ENCODE results near the gene MRPS6.

Gene MRPS6

DNA sequence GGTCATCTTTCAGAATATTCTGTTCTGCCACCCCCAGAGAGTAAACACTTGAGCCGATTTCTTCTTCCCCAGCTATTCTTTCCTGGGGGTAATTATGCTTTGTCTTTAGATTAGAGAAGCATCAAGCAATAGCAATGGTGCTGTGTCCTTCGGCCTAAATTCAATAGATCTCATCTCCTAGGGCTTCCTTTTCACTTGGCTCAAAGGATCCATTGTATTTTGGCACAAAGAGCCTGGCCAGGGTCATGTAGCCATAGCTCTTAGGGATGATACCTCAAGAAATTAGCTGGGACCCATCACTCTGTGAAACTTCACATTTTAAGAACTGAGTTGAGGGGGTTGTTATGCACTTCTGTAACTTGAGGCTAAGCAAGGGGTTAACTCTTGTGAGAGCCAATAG lies 27.0 kb downstream of the MRPS6 start:
- DNase-seq (ENCODE audit: low read depth in 2 of 2), result no peak

DNA sequence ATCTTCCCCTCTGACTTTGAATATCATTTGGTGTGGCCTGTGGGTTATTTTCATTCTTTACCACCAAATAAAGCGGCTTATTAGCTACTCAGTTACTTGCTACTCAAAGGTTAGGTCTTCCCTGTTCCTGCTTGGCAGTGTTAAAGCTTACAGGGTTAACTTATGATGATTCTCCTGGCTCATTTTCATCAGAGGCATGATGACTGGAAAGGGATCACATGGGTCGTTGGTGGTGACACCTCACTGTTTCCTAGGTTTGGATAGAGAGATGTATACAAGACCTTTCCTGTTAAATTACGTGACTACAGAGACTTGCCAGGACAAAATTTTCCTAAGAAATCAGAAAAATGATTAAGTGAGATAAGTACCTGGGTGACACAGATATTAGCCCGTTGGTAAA lies 27.4 kb downstream of the MRPS6 start:
- no peak for DNase-seq (ENCODE audit: low read depth in 2 of 2)

DNA sequence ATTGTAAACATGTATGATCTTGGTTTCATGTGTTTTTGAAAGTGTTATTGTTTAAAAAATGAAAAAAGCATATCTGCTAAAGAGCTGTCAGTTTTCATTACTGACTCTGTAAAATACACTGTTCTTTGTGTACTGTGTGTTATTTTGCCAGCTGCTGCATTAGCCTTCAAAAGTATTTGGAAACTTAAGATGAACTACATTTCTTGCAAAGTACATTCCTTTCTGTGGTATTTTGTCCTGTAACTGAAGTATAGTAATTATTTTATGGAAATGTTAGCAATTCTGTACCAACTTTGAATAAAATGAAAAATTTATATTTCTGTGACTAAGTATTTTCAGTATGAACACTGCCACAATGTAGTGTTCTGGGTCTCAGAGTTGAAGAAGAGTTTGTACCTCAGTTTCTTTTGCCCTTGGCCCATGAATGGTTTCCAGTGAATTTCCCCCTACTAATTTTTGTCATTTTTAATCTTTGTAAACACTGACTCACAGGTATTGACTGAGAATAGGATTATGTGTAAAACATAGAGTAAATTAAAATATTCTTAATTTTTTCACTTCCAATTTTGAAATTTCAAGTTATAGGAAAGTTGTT lies 32.7 kb downstream of the MRPS6 start:
- DNase-seq (ENCODE audit: low read depth in 2 of 2), result no peak

DNA sequence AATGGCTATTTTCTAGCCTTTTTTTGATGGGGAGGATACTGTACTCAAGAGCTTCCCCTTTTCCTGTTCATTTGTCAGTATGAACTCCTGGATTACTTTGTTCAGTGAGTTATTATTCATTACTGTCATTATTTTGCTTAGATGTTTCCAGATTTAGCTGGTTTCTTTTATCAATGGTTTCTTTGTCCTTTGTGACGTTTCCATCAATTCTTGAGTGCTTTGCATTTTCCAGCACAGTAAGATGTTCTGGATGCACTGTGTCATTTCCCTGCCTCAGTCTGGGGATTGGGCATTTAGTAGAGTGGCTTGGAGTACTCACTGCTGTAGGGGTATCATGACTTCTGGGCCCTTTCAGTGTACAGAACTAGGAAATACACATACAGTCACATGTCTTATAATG lies 34.2 kb downstream of the MRPS6 start:
- DNase-seq (ENCODE audit: low read depth in 2 of 2), result no peak

DNA sequence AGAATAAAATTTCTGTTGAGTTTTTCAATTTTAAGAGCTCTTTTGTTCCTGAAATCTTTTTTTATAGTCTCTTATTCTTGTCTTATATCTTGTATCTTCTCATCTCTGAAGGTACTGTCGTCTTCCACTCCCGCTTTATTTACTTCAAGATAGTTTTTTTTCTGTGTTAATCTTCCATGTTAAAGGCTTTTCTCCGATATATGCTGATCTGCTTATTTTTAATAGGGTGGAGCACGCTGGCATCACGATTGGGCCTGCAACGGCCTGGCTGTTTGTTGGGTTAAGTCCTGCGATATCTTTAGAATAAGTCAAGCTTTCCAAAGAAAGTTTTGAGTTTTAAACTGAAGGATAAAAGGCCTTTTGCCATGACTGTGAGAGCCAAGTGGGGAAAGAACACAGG lies 35.7 kb downstream of the MRPS6 start:
- DNase-seq (ENCODE audit: low read depth in 2 of 2), result no peak

DNA sequence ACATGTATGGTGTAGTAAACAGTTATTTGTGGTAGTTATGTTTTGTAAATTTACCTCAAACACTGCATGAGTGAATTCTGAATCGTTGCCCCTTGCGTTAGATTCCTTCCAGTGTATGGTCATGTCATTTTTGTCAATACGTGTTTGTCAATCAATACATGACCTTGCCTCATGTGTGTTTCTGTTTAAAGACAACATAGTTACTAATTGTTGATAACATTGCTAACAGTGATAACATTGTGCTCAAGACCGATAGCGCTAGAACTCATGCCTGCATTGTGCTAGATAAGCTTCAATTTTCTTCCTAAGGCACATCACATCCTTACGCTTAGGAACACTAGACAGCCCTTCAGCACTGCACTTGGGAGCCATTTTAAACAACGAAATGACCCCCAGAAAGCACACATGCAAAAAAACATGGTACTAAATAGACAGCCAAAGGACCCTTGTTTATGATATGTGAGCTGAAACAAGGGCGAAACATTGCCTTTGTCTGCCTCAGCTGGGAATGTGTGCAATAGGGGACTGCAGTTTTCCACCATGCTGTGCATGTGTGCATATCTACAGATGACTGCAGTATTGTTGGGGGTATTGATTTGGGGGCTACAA lies 37.3 kb downstream of the MRPS6 start:
- no peak for DNase-seq (ENCODE audit: low read depth in 2 of 2)

DNA sequence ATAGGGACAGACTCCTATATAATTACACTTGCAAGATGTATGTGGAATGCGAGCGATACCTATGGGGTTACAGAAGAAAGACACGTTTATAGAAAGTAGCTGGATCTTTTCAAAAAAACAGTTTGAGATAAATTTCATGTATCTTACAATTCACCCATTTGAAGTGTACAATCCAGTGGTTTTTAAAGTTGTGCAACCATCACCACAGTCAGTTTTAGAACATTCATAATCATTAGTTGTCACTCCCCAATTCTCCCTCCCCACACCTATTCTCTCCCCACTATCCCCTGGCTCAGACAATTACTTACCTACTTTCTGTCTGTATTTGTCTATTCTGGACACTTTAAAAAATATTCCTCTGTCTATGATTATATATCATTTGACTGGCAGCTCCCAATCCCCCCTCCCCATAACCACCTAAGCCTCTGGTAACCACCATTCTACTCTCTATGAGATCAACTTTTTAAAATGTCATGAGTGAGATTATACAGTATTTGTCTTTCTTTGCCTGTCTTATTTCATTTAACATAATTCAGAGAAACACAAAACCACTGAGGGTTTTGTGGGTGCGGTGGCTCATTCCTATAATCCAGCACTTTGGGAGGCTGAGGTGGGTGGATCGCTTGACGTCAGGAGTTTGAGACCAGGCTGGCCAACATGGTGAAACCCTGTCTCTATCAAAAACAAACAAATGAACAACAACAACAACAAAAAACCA lies 39.1 kb downstream of the MRPS6 start:
- DNase-seq (ENCODE audit: low read depth in 2 of 2), result no peak

DNA sequence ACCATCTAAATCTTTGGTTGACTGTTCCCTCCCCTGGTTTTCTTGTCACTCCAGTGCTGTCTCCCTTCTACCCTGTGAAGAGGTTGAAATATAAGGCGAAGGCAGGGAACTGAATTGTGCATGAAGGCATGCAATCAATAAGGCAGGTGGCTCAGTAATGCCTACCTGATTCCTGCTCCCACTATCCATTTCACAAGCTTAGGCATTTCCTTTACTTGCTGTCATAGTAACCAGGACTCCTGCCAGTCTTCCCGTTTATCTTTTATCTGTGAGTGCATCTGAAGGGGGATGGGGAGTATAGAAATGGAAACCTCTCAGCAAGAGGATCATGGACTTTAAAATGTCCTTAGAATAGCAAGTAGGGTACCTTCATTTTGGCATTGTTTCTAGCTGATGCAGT lies 40.5 kb downstream of the MRPS6 start:
- DNase-seq (ENCODE audit: low read depth in 2 of 2), result no peak

DNA sequence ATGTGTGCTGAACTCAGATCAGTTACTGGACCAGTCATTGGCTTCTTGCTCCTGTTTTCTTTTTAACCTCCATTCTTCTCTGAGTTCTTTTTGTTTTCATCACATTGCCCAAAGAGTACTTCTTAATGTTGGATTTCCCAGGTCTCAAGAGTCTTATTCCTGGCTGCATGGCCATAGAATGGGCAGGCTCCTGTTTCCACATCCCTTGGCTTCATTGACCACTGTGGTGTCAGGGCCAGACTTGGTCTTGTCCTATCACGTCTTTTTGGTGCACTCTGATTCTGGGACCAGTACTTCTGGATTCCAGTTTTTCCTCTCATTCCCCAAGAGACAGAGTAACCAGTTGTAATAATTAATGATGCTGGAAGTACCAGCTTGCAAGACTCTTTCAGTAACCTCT lies 41.8 kb downstream of the MRPS6 start:
- DNase-seq (ENCODE audit: low read depth in 2 of 2), result no peak

DNA sequence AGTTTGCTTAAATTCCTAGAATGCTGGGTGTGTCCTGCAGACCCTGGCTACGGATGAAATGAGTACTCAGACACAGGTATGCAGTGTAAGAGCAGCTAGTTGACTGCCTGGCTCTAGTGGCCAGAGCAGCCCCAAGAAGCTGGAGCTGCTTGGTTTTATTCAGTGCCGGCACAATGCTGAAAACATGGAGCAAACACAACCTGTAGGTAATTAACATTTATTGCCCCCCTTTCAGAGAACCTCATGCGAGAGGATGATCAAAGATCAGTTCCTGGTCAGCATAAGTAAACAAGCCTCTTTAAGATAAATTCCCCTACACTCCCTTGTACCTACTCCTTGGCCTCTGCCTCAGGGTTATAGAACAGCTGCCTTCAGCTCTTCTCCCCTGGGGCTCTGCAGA lies 43.2 kb downstream of the MRPS6 start:
- no peak for DNase-seq (ENCODE audit: low read depth in 2 of 2)

DNA sequence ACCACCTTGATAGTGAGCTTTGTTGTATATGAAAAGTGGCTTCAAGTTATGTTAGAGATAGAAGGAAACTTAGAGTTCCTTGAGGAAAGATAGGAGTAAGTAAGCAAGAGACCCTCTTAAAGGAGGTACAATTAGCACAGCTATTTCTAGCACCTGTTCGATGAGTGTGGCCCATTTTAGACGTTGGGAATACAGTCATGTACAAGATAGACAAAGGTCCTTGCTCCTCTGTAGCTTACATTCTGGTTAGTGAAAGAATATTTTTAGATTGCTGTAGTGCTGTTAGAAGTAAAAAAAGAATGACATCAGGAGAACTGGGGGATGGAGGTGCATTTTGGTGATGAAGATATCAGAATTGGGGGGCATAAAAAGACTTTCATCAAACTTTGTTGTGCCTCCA lies 47.5 kb downstream of the MRPS6 start:
- no peak for DNase-seq (ENCODE audit: low read depth in 2 of 2)

DNA sequence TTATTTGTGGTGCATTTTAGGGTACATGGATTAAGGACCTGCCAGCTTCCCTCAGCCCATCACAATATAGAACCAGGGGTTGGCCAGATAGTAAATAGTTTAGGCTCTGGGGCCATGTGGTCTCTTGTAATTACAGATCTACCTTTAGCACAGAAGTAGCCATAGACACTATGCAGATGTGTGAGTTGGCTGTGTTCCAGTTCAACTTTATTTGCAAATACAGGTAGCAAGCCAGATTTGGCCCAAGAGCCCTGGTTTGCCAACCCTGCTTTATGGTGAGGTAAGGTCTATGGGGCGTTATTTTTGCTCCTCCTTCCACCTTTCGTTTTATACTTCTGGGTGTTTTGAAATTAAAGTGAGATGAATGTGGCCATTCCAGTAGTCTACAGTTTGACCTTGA lies 48.7 kb downstream of the MRPS6 start:
- DNase-seq (ENCODE audit: low read depth in 2 of 2), result no peak

DNA sequence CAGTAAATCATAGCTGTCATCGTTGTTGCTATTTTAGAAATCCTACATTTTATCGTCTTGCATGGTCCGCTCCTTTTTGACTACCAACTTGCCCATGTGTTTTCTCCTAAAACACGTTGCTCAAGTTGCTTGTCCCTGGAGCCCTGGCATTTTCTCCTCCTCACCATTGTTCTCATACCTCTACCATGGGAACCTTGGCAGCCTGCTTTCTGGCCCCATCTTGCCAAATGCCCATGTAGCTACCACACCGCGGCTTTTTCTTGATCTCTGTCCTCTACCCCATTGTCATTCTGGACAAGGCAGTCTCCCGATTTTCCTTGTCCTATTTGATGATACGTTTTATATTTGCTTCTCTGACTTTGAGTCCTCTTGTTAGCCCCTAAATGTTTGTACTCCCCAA lies 50.2 kb downstream of the MRPS6 start:
- no peak for DNase-seq (ENCODE audit: low read depth in 2 of 2)

DNA sequence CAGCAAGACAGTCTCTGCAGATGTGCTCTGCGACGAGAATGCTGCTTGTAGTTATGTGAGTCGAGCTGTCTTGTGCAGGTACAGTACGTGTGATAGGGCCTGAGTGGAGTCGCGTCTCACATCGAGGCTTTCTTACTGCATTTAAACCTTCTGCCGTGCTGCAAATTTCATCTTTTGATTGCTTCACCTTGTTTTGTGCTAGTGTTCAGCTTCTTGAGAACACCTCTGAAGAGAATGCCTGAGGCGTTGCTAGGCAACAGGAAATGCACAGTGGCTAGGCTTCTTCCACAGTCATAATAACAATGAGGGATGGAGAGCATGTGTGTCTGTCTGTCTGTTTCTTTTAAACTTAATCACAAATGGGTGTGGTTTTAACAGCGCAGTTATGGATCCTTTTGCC lies 52.9 kb downstream of the MRPS6 start:
- no peak for DNase-seq (ENCODE audit: low read depth in 2 of 2)

DNA sequence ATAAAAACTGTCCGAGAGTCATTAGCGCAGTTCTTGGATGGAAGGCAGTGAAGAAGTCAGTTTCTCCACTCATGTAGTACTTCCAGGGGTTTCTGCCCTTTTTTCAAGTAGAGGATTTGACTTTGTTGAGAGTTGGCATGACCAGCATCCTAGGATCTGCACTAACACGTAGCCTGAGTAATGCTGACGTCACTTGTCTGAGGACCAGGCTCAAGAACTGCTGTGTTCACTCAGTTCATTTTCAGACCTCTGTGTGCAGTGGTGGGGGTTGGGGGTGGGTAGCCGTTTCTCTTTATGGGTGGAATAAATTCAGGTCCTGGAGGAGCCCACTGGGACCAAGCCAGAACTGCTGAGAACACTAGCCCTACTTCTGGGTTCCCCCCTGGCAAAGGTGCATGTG lies 53.3 kb downstream of the MRPS6 start:
- no peak for DNase-seq (ENCODE audit: low read depth in 2 of 2)

DNA sequence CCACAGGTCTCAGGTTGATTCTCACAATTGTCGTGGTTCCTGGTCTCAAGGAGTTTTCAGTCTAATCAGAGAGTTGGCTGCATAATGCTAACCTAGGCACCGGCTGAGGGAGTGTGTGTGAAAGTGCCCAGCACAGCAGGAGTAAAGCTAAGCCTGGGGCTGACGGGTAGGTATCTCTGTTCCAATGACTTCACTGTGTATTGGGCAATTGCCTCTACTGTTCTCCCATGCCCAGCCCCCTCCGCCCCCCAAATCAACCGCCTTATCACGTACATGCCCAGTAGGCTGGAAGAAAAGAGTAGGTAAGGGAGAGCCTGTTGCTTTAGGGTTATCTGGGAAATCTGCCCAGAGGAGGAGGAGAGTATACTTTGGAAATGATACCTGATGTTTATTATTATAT lies 54.7 kb downstream of the MRPS6 start:
- no peak for DNase-seq (ENCODE audit: low read depth in 2 of 2)

DNA sequence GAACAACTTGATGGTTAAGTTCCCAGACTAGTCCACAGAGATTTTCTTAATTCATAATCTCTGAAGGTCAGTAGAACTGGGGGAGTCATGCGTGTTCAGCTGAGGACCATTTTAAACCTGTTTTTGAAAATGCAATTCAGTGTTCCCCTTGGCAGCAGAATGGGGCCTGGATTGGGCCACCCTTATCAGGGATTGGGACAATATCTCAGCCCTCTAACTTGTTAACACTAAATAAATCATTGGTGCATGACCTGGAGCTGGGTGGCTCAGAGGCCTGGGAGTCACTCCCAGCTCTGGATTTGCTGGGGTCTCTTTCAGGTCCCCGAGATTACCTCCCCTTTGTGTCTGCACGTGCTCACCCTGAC lies 55.3 kb downstream of the MRPS6 start:
- DNase-seq (ENCODE audit: low read depth in 2 of 2), result no peak

DNA sequence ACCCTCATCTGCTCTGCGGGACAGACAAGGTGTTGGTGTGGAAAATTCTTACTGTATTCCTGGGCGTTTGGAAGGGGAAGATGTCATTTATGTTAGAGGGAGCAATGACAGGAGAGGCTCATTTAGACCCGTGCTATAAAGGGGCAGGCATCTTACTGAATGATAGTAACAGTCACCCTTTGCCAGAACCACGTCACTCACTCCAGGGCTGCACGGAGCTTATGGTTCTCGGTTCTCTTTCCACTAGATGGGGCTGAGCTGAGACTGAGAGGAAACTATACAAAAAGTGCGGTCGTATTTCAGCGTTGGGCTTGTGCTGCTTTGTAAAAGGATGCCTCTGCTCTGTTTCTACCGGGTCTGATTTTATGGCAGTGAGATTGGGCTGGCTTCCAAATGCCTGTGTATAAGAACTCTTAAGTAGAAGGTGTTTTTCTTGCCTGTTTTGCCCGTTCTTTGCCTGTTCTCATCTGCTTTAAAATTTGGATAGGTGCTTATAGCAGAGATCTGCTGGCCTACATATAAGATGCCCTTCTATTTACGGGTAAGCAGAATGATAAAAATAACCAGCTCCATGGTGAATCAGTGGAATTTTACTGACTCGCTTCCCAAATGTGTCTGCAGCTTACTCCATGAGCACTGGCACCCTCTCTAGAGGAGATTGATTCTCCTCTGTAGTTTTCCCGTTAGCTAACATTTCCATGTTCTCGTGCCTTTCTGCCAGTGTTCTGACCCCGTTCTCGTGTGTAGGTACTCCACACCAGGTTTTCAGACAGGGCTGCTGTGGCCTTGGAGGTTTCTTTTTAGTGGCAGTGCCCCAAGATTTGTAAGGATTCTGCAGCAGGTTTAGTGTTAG lies 55.9 kb downstream of the MRPS6 start:
- peak; percentile 57 to 61 for DNase-seq (ENCODE audit: low read depth in 2 of 2)

DNA sequence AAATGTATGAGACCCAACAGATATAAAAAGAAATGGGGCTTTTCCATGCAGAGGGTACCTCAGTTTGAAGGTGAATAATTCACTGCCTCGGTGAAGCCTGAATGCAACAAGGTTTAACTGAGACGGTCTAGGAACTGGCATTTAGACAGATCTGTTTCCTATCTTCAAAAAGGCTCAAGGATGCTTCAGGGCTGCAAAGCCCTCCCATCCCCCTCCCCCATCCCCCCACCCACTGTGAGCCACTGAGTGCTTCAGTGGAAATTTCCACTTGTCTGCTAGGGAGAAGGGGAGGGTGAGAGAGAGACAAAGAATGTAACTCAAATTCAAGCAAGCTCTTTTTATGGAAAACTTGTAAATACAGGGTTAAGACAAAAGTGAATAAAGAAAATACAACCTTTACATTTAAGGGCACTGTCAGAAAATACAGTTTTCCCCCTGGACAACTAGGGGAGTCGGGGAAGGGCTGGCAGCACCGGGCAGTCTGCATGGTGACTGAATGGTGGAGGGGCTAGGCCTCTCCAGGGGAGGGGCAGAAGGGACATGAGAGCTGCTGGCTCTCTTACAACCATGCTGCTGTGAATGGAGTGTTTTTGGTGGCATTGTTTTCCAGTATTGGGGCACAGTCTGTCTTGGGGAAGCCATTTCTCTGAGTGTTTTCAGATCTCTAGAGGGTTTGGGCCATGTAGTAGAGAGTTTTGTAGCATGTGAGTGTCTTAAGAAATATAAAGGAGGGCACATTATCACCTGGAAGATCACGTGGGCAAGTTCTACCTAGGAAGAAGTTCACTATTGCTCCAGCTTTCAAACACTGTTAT lies 56.7 kb downstream of the MRPS6 start:
- no peak for DNase-seq (ENCODE audit: low read depth in 2 of 2)

DNA sequence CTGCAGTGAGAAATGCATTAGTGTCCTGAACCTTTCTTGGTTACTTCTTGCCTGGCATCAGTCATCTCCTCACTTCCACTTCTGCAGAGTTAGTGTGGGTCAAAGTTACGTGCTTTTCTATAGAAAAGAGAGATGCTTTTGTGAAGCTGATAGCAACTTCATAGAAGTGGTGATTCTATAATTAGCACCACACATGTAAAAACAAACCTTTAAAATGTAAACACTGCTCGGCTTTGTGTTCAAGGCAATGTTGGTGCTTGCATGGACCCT lies 57.3 kb downstream of the MRPS6 start:
- no peak for DNase-seq (ENCODE audit: low read depth in 2 of 2)

DNA sequence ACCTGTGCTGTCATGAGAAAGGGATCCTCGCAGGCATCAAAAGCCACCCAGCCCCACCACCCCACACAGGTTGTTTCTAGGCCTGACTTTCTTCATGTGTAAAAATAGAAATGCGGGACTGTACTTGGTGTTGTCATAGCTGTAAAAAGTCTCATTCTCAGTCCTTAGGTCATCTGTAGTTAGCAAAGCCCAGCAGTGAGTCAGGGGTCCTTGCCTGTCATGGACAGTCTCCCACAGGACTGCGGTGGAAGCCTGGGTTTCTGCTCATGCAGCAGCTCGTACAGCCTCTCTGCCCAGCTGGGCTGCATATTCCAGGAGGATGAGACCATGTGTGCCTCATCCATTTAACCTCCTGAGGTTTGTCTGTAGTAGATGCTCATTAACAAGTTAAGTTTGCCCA lies 58.2 kb downstream of the MRPS6 start:
- DNase-seq (ENCODE audit: low read depth in 2 of 2), result no peak

DNA sequence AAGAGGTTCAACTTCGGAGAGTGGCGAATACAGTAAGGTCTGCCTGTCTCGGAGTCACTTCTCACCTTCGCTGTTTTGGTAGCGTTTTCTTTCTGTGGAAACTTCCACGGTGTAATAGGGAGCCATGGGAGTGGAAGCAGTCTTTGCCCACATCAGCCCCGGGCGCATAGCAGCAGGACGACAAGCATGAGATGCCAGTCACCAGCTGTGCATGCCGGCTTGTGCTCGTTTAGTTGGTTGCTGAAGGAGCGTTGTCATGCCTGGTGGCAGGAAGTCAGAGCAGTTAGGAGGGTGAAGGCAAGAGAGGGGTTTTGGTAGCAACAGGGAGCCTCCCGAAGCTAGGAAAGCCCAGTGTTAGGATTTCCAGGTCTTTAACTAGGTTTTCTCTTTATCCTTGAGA lies 58.8 kb downstream of the MRPS6 start:
- no peak for DNase-seq (ENCODE audit: low read depth in 2 of 2)
